Stimulated activated naive CD4-positive, alpha-beta T cell (primary cell): ENCODE results near the gene NEUROD6.

Experiments
- DNase-seq, 6 experiments: peaks; one replicate each; lab custom pipeline; 2025; lab: John Stamatoyannopoulos, UW

NEUROD6 gene

GRCh38 chr7:31340603-31341002, at the start of gene NEUROD6:
Gene NEUROD6 (minus strand): TSS chr7:31340726. CDS start chr7:31339268, 1,458 bp downstream.
- no peak for DNase-seq

- DNase-seq, result no peak
These were observed 43.9 kb upstream of the NEUROD6 start for GRCh38 chr7:31384466-31384865.

- DNase-seq, result no peak
These were observed 42.2 kb upstream of the NEUROD6 start for GRCh38 chr7:31382722-31383121.

GRCh38 chr7:31373337-31374289, 33.1 kb upstream of the NEUROD6 start:
- DNase-seq, result no peak

- DNase-seq, result no peak
These were observed 31.9 kb upstream of the NEUROD6 start for GRCh38 chr7:31372231-31372959.

- DNase-seq, result no peak
These were observed 31.1 kb upstream of the NEUROD6 start for GRCh38 chr7:31371621-31372020.

- DNase-seq, result no peak
These were observed 30.1 kb upstream of the NEUROD6 start for GRCh38 chr7:31370609-31371008.

- no peak for DNase-seq
These were observed 28.1 kb upstream of the NEUROD6 start for GRCh38 chr7:31368620-31369019.

- no peak for DNase-seq
These were observed 23.0 kb upstream of the NEUROD6 start for GRCh38 chr7:31363496-31363895.

- no peak for DNase-seq
These were observed 22.5 kb upstream of the NEUROD6 start for GRCh38 chr7:31363051-31363450.

- DNase-seq, result no peak
These were observed 21.9 kb upstream of the NEUROD6 start for GRCh38 chr7:31362401-31362800.

- DNase-seq, result no peak
These were observed 17.9 kb upstream of the NEUROD6 start for GRCh38 chr7:31358467-31358866.

GRCh38 chr7:31345421-31345820, 4.9 kb upstream of the NEUROD6 start:
- DNase-seq, result no peak

GRCh38 chr7:31343516-31344305, 3.2 kb upstream of the NEUROD6 start:
- DNase-seq, result no peak

- no peak for DNase-seq
These were observed 615 bp upstream of the NEUROD6 start for GRCh38 chr7:31341141-31341540.

- no peak for DNase-seq
These were observed 475 bp downstream of the NEUROD6 start for GRCh38 chr7:31340051-31340450.

GRCh38 chr7:31338706-31339105, 1.8 kb downstream of the NEUROD6 start:
- DNase-seq, result no peak

- no peak for DNase-seq
These were observed 3.4 kb downstream of the NEUROD6 start for GRCh38 chr7:31337002-31337565.

- DNase-seq, result no peak
These were observed 4.1 kb downstream of the NEUROD6 start for GRCh38 chr7:31336202-31337001.

- no peak for DNase-seq
These were observed 4.7 kb downstream of the NEUROD6 start for GRCh38 chr7:31335884-31336201.

GRCh38 chr7:31335161-31335856, 5.2 kb downstream of the NEUROD6 start:
- no peak for DNase-seq
